K562 (cell line): ENCODE results near the gene KPNA1. TPM values are rescaled to one million over a fixed set of nuclear protein-coding genes. Genes with fewer than 3 reads are reported as not detected.

Source experiments
- ATF7 ChIP-seq: fragments of 450-650 bp; IDR thresholded peaks from 2 replicates; pipeline ENCODE4 v1.7.1; 2014; ENCODE audit warnings: mild to moderate bottlenecking, moderate library complexity
- GATA2 ChIP-seq: sonication (generic); formaldehyde crosslinking; IDR thresholded peaks from 2 replicates; pipeline ENCODE4 v1.4.0; 2020; ENCODE audit warnings: mild to moderate bottlenecking, missing genetic modification reagents
- HNRNPL ChIP-seq: fragments of 200-400 bp; formaldehyde crosslinking; IDR thresholded peaks from 2 replicates; pipeline ENCODE4 v1.6.1; 2017; ENCODE audit warnings: low read depth, mild to moderate bottlenecking, low read length
- MCM5 ChIP-seq: fragments of 450-650 bp; IDR thresholded peaks from 2 replicates; pipeline ENCODE4 v1.6.1; 2016; ENCODE audit warnings: low read depth
- MCM7 ChIP-seq, 2 experiments: fragments of 450-650 bp; IDR thresholded peaks; 2 replicates each; pipeline ENCODE4 v1.6.1; 2016 to 2018
- MTA2 ChIP-seq: fragments of 450-650 bp; IDR thresholded peaks from 2 replicates; pipeline ENCODE4 v1.6.1; 2016; ENCODE audit warnings: low read depth
- PHB ChIP-seq: fragments of 250-450 bp; sonication (Bioruptor Pico); IDR thresholded peaks from 2 replicates; pipeline ENCODE4 v1.5.0; 2021
- TAF9B ChIP-seq: fragments of 450-650 bp; IDR thresholded peaks from 2 replicates; pipeline ENCODE4 v1.6.1; 2018; ENCODE audit warnings: mild to moderate bottlenecking; ENCODE audit not compliant: partially characterized antibody
- TEAD4 ChIP-seq, 2 experiments: sonication (generic) in 1 of 2; formaldehyde crosslinking in 1 of 2; IDR thresholded peaks; 2 replicates each; pipeline versions ENCODE4 v1.6.1 to v1.8.0; 2012 to 2022; ENCODE audit warnings: borderline replicate concordance in 1 of 2, inconsistent platforms in 1 of 2, low read length in 1 of 2, mild to moderate bottlenecking in 1 of 2, missing genetic modification reagents in 1 of 2
- ZKSCAN1 ChIP-seq: fragments of 150-350 bp; IDR thresholded peaks from 2 replicates; pipeline ENCODE4 v1.6.1; 2016; ENCODE audit warnings: low read depth, low read length
- ZNF124 ChIP-seq: sonication (generic); formaldehyde crosslinking; IDR thresholded peaks from 2 replicates; pipeline ENCODE4 v1.8.1; 2022; ENCODE audit warnings: missing genetic modification reagents
- ZNF316 ChIP-seq: fragments of 450-650 bp; IDR thresholded peaks from 2 replicates; pipeline ENCODE4 v1.6.1; 2016
- ZNF561 ChIP-seq: fragments of 450-650 bp; formaldehyde crosslinking; conservative IDR thresholded peaks from 2 replicates; pipeline ENCODE4 v1.4.0; 2020; ENCODE audit warnings: mild to moderate bottlenecking, moderate library complexity
- polyA plus RNA-seq, 8 experiments: library from polyadenylated mRNA; depleted of rRNA in 4 of 8; stranded (reverse) in 5 of 8; unstranded in 3 of 8; fragments of >200 nt; fragmentation: Nextera tagmentation in 2 of 8; fragmentation: Illumina TruSeq in 1 of 8; extraction: Ambion mirVana in 2 of 8; extraction: Trizol in 1 of 8; gene quantifications; 2 replicates each; pipeline versions ENCODE4 v1.2.1 to v1.2.3, GENCODE V29; 2011 to 2014; ENCODE audit warnings: inconsistent platforms in 1 of 8, missing spikeins in 1 of 8
- total RNA-seq, 7 experiments: library from RNA; depleted of rRNA in 6 of 7; stranded (reverse); fragments of >200 nt in 6 of 7; fragmentation: Illumina TruSeq in 2 of 7; extraction: Trizol in 2 of 7; gene quantifications; 2 replicates each; pipeline versions ENCODE4 v1.2.1 to v1.2.3, GENCODE V29; 2011 to 2021; ENCODE audit warnings: low replicate concordance in 1 of 7
- TF ChIP-seq, protein P1 (sequence below): sonication (generic); formaldehyde crosslinking; IDR thresholded peaks from 2 replicates; pipeline ENCODE4 v1.8.0; 2022; ENCODE audit warnings: mild to moderate bottlenecking, missing genetic modification reagents, borderline replicate concordance
- TF ChIP-seq, protein P2 (sequence below): fragments of 450-650 bp; conservative IDR thresholded peaks from 2 replicates; pipeline ENCODE4 v1.6.1; 2016; ENCODE audit warnings: missing genetic modification characterization, low read depth, mild to moderate bottlenecking, control low read depth, missing compliant biosample characterization
- TF ChIP-seq, protein P3 (sequence below): fragments of 250-450 bp; sonication (Bioruptor Pico); IDR thresholded peaks from 2 replicates; pipeline ENCODE4 v1.5.0; 2020; ENCODE audit warnings: mild to moderate bottlenecking, borderline replicate concordance
- TF ChIP-seq, protein P4 (sequence below): fragments of 450-650 bp; IDR thresholded peaks from 2 replicates; pipeline ENCODE4 v1.6.1; 2018; ENCODE audit not compliant: partially characterized antibody

The KPNA1 gene
- total and polyA plus RNA-seq, 9 of the 15 experiments (the other 6 are each of a cell fraction or from before 2014, with no cell fraction given) = 9.3 to 53.8 (median 33.5) TPM

DNA sequence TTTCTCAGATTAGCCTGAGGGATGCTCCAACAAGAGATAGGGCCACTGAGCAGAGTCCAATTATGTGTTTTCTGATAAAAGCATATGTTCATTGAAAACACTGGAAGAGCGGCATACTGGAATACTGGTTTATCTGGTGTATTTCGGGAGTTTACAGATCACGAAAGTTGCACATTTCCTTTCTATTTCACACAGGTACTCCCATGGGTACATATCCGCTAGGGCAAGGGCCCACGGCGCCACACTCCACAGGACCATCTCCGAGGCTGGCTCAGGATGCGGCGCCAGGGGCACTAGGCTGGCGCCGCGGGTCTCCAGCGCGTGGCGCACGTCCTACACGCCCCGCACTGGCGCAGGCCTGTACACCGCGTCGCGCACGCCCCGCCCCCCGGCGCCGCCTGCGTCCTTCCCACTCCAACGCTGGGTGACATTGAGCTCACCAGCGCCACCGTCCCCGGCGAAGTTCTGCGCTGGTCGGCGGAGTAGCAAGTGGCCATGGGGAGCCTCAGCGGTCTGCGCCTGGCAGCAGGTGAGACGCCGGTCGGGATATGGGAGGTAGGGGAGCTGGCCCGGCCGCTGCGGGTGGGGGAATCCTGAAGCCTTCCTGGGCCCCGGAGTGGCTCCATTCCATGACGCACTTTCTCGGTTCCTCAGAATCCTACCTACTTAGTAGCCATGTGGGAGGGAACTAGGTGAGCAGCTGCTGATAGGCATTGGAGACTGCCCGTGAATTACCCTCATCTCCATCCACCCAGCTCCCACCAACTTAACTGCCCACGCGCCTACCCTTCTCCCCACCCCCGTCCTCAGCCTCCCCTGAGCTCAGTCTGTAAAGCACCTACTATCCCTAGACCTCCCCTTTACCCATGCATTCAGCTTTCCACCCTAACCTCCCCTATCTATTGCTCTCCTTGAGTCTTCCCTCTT, 130.7 kb downstream of the KPNA1 start, which contains the start of gene FAM162A (continued):
- TF ChIP-seq PHB (no peak), ATF7 (peak; percentile 70; the same call in 1 of the 2 replicates), ZNF316 (no peak), TAF9B (peak; percentile 53), ZNF561 (no peak), ZNF124 (CRISPR knock-in tag) (no peak), MCM7 (IDR thresholded peaks at IDR 0.05) (no peak), MCM5 (no peak), HNRNPL (peak; percentile 79), GATA2 (CRISPR knock-in tag) (no peak), ZKSCAN1 (0 out of 2 replicates have a peak, but pooled peaks have one; percentile 6), TEAD4 (IDR thresholded peaks at IDR 0.05; ENCODE audit: low read length) (no peak), TEAD4 (CRISPR knock-in tag; IDR thresholded peaks at IDR 0.05; ENCODE audit: borderline replicate concordance) (no peak), MTA2 (no peak)
- TF ChIP-seq, protein P1, sequence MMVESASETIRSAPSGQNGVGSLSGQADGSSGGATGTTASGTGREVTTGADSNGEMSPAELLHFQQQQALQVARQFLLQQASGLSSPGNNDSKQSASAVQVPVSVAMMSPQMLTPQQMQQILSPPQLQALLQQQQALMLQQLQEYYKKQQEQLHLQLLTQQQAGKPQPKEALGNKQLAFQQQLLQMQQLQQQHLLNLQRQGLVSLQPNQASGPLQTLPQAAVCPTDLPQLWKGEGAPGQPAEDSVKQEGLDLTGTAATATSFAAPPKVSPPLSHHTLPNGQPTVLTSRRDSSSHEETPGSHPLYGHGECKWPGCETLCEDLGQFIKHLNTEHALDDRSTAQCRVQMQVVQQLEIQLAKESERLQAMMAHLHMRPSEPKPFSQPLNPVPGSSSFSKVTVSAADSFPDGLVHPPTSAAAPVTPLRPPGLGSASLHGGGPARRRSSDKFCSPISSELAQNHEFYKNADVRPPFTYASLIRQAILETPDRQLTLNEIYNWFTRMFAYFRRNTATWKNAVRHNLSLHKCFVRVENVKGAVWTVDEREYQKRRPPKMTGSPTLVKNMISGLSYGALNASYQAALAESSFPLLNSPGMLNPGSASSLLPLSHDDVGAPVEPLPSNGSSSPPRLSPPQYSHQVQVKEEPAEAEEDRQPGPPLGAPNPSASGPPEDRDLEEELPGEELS (CRISPR knock-in tag) = peak; percentile 46; the same call in 1 of the 2 replicates
- TF ChIP-seq, protein P2, sequence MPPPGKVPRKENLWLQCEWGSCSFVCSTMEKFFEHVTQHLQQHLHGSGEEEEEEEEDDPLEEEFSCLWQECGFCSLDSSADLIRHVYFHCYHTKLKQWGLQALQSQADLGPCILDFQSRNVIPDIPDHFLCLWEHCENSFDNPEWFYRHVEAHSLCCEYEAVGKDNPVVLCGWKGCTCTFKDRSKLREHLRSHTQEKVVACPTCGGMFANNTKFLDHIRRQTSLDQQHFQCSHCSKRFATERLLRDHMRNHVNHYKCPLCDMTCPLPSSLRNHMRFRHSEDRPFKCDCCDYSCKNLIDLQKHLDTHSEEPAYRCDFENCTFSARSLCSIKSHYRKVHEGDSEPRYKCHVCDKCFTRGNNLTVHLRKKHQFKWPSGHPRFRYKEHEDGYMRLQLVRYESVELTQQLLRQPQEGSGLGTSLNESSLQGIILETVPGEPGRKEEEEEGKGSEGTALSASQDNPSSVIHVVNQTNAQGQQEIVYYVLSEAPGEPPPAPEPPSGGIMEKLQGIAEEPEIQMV = no peak
- TF ChIP-seq, protein P3, sequence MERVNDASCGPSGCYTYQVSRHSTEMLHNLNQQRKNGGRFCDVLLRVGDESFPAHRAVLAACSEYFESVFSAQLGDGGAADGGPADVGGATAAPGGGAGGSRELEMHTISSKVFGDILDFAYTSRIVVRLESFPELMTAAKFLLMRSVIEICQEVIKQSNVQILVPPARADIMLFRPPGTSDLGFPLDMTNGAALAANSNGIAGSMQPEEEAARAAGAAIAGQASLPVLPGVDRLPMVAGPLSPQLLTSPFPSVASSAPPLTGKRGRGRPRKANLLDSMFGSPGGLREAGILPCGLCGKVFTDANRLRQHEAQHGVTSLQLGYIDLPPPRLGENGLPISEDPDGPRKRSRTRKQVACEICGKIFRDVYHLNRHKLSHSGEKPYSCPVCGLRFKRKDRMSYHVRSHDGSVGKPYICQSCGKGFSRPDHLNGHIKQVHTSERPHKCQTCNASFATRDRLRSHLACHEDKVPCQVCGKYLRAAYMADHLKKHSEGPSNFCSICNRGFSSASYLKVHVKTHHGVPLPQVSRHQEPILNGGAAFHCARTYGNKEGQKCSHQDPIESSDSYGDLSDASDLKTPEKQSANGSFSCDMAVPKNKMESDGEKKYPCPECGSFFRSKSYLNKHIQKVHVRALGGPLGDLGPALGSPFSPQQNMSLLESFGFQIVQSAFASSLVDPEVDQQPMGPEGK (CRISPR knock-in tag) = no peak
- TF ChIP-seq, protein P4, sequence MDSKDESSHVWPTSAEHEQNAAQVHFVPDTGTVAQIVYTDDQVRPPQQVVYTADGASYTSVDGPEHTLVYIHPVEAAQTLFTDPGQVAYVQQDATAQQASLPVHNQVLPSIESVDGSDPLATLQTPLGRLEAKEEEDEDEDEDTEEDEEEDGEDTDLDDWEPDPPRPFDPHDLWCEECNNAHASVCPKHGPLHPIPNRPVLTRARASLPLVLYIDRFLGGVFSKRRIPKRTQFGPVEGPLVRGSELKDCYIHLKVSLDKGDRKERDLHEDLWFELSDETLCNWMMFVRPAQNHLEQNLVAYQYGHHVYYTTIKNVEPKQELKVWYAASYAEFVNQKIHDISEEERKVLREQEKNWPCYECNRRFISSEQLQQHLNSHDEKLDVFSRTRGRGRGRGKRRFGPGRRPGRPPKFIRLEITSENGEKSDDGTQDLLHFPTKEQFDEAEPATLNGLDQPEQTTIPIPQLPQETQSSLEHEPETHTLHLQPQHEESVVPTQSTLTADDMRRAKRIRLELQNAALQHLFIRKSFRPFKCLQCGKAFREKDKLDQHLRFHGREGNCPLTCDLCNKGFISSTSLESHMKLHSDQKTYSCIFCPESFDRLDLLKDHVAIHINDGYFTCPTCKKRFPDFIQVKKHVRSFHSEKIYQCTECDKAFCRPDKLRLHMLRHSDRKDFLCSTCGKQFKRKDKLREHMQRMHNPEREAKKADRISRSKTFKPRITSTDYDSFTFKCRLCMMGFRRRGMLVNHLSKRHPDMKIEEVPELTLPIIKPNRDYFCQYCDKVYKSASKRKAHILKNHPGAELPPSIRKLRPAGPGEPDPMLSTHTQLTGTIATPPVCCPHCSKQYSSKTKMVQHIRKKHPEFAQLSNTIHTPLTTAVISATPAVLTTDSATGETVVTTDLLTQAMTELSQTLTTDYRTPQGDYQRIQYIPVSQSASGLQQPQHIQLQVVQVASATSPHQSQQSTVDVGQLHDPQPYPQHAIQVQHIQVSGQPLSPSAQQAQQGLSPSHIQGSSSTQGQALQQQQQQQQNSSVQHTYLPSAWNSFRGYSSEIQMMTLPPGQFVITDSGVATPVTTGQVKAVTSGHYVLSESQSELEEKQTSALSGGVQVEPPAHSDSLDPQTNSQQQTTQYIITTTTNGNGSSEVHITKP = peak; percentile 77
